Measurements from ENCODE around the gene HSPB1.

Gene HSPB1

GRCh38 chr7:76291351-76292212 is 10.9 kb upstream of the HSPB1 start (continued):
- TF ChIP-seq ZNF280C (tag by site-specific recombination; IDR thresholded peaks at IDR 0.05): no peak
- no peak for TF ChIP-seq ZNF148 (tag by site-specific recombination; IDR thresholded peaks at IDR 0.05; ENCODE audit: borderline replicate concordance)
- TF ChIP-seq ZSCAN30 (tag by site-specific recombination; IDR thresholded peaks at IDR 0.05): peak; percentile 76
- TF ChIP-seq ZNF121 (tag by site-specific recombination; IDR thresholded peaks at IDR 0.05): no peak
- no peak for TF ChIP-seq ZNF426 (tag by site-specific recombination; IDR thresholded peaks at IDR 0.05)
- TF ChIP-seq ZNF174 (tag by site-specific recombination; IDR thresholded peaks at IDR 0.05): no peak
- TF ChIP-seq OVOL3 (tag by site-specific recombination; IDR thresholded peaks at IDR 0.05): no peak
- peak; percentile 67; the same call in 1 of the 2 replicates for TF ChIP-seq ZNF692 (tag by site-specific recombination; IDR thresholded peaks at IDR 0.05)
- TF ChIP-seq ZNF350 (tag by site-specific recombination; IDR thresholded peaks at IDR 0.05): no peak
- TF ChIP-seq EGR2 (tag by site-specific recombination; IDR thresholded peaks at IDR 0.05; ENCODE audit: low read depth): peak; percentile 70
- TF ChIP-seq PBX3 (CRISPR knock-in tag; IDR thresholded peaks at IDR 0.05): no peak
- TF ChIP-seq ZNF768 (tag by site-specific recombination; IDR thresholded peaks at IDR 0.05): no peak
- no peak for TF ChIP-seq ZFP41 (tag by site-specific recombination; IDR thresholded peaks at IDR 0.05; ENCODE audit: borderline replicate concordance)
- no peak for TF ChIP-seq HOXC10 (CRISPR knock-in tag; IDR thresholded peaks at IDR 0.05)
- TF ChIP-seq ZNF16 (tag by site-specific recombination; IDR thresholded peaks at IDR 0.05; ENCODE audit: low read depth): no peak
- no peak for TF ChIP-seq ZSCAN5A (tag by site-specific recombination; IDR thresholded peaks at IDR 0.05)
- TF ChIP-seq BCL6B (tag by site-specific recombination; IDR thresholded peaks at IDR 0.05): no peak
- TF ChIP-seq KLF16 (tag by site-specific recombination; IDR thresholded peaks at IDR 0.05): peak; percentile 55; the same call in 1 of the 2 replicates
- TF ChIP-seq ZNF366 (tag by site-specific recombination; conservative IDR thresholded peaks at IDR 0.05): peak; percentile 68
- no peak for TF ChIP-seq ZNF776 (tag by site-specific recombination; IDR thresholded peaks at IDR 0.05; ENCODE audit: borderline replicate concordance)
- no peak for TF ChIP-seq ZNF513 (tag by site-specific recombination; IDR thresholded peaks at IDR 0.05)
- peak; percentile 35; the same call in 1 of the 2 replicates for TF ChIP-seq ZBTB10 (tag by site-specific recombination; IDR thresholded peaks at IDR 0.05)
